Activated naive CD4-positive, alpha-beta T cell treated with anti-CD3 and anti-CD28 coated beads, Interleukin-2, amount 50 U/mL, for 16 hours (primary cell): ENCODE data around the gene NSMCE3.
A peak's percentile ranks its signal among the peaks of the same experiment; 100 is the strongest.

Experiments used
- DNase-seq: peaks from one replicate; pipeline ENCODE4 v3.0.0-alpha.2; 2020

The NSMCE3 gene

GRCh38 chr15:29269485-29270168 is at the start of gene NSMCE3:
TSS of gene NSMCE3 (minus strand) at chr15:29269822. CDS start at chr15:29269705, 117 bp downstream.
- DNase-seq: peak; percentile 93

- no peak for DNase-seq
These were observed 46.8 kb upstream of the NSMCE3 start for GRCh38 chr15:29316422-29316821.

GRCh38 chr15:29312387-29312786 is 42.8 kb upstream of the NSMCE3 start:
- DNase-seq: no peak

GRCh38 chr15:29311696-29312095 is 42.1 kb upstream of the NSMCE3 start:
- no peak for DNase-seq

GRCh38 chr15:29309139-29309538 is 39.5 kb upstream of the NSMCE3 start:
- no peak for DNase-seq

- DNase-seq: no peak
These were observed 38.7 kb upstream of the NSMCE3 start for GRCh38 chr15:29308299-29308698.

- DNase-seq: no peak
These were observed 35.9 kb upstream of the NSMCE3 start for GRCh38 chr15:29305556-29305955.

- DNase-seq: no peak
These were observed 33.2 kb upstream of the NSMCE3 start for GRCh38 chr15:29302871-29303270.

- DNase-seq: no peak
These were observed 30.2 kb upstream of the NSMCE3 start for GRCh38 chr15:29299784-29300183.

- no peak for DNase-seq
These were observed 29.7 kb upstream of the NSMCE3 start for GRCh38 chr15:29299331-29299730.

- DNase-seq: no peak
These were observed 25.2 kb upstream of the NSMCE3 start for GRCh38 chr15:29294732-29295325.

- no peak for DNase-seq
These were observed 21.6 kb upstream of the NSMCE3 start for GRCh38 chr15:29291067-29291845.

- DNase-seq: no peak
These were observed 19.6 kb upstream of the NSMCE3 start for GRCh38 chr15:29289173-29289572.

GRCh38 chr15:29285386-29285785 is 15.8 kb upstream of the NSMCE3 start:
- DNase-seq: no peak

- DNase-seq: no peak
These were observed 13.8 kb upstream of the NSMCE3 start for GRCh38 chr15:29283381-29283780.

- DNase-seq: no peak
These were observed 10.9 kb upstream of the NSMCE3 start for GRCh38 chr15:29280514-29280913.

GRCh38 chr15:29278436-29279105 is 8.9 kb upstream of the NSMCE3 start:
- DNase-seq: no peak

GRCh38 chr15:29276366-29276765 is 6.7 kb upstream of the NSMCE3 start:
- DNase-seq: no peak

GRCh38 chr15:29275855-29276254 is 6.2 kb upstream of the NSMCE3 start:
- no peak for DNase-seq

GRCh38 chr15:29274946-29275345 is 5.3 kb upstream of the NSMCE3 start:
- no peak for DNase-seq

- DNase-seq: no peak
These were observed 2.6 kb upstream of the NSMCE3 start for GRCh38 chr15:29272219-29272618.

- DNase-seq: no peak
These were observed 1.4 kb upstream of the NSMCE3 start for GRCh38 chr15:29270976-29271375.

- DNase-seq: no peak
These were observed 740 bp upstream of the NSMCE3 start for GRCh38 chr15:29270169-29270955.
